ENCODE measurements around the gene ATP13A3.
"Not testable (repeated sequence)": the region's sequence is repeated elsewhere in the genome, so short reads cannot be mapped to it uniquely, and the experiment has no call there.

Gene ATP13A3

GRCh38 chr3:194500198-194500597, 13.4 kb upstream of the ATP13A3 start:
- no peak overlapping the region for H3K4me3 ChIP-seq (ENCODE audit: low read depth, low read length)
- TF ChIP-seq CTCF (IDR thresholded peaks at IDR 0.05; ENCODE audit: low read depth, low read length, missing control alignments), result no peak
- DNase-seq (ENCODE audit: low read depth), result no peak

- not testable (repeated sequence) for DNase-seq (ENCODE audit: low read depth); H3K4me3 ChIP-seq (ENCODE audit: low read depth, low read length)
Observed at GRCh38 chr3:194499516-194499915, 12.7 kb upstream of the ATP13A3 start.

- no peak for DNase-seq (ENCODE audit: low read depth)
- TF ChIP-seq CTCF (IDR thresholded peaks at IDR 0.05; ENCODE audit: low read depth, low read length, missing control alignments), result no peak
- no peak overlapping the region for H3K4me3 ChIP-seq (ENCODE audit: low read depth, low read length)
Observed at GRCh38 chr3:194497799-194498575, 11.2 kb upstream of the ATP13A3 start.

- no peak overlapping the region for H3K4me3 ChIP-seq (ENCODE audit: low read depth, low read length)
- DNase-seq (ENCODE audit: low read depth), result no peak
- no peak for TF ChIP-seq CTCF (IDR thresholded peaks at IDR 0.05; ENCODE audit: low read depth, low read length, missing control alignments)
Observed at GRCh38 chr3:194496217-194496919, 9.6 kb upstream of the ATP13A3 start.

- no peak overlapping the region for H3K4me3 ChIP-seq (ENCODE audit: low read depth, low read length)
- no peak for DNase-seq (ENCODE audit: low read depth)
- TF ChIP-seq CTCF (IDR thresholded peaks at IDR 0.05; ENCODE audit: low read depth, low read length, missing control alignments), result no peak
Observed at GRCh38 chr3:194494951-194495374, 8.2 kb upstream of the ATP13A3 start.

- not testable (repeated sequence) for H3K4me3 ChIP-seq (ENCODE audit: low read depth, low read length); DNase-seq (ENCODE audit: low read depth)
Observed at GRCh38 chr3:194493995-194494927, 7.5 kb upstream of the ATP13A3 start.

GRCh38 chr3:194492001-194492400, 5.2 kb upstream of the ATP13A3 start:
- H3K4me3 ChIP-seq (ENCODE audit: low read depth, low read length), result no peak overlapping the region
- DNase-seq (ENCODE audit: low read depth), result no peak
- TF ChIP-seq CTCF (IDR thresholded peaks at IDR 0.05; ENCODE audit: low read depth, low read length, missing control alignments), result no peak

Data from GM12864 (cell line).